ENCODE results near the gene DPF3.

The DPF3 gene

DNA sequence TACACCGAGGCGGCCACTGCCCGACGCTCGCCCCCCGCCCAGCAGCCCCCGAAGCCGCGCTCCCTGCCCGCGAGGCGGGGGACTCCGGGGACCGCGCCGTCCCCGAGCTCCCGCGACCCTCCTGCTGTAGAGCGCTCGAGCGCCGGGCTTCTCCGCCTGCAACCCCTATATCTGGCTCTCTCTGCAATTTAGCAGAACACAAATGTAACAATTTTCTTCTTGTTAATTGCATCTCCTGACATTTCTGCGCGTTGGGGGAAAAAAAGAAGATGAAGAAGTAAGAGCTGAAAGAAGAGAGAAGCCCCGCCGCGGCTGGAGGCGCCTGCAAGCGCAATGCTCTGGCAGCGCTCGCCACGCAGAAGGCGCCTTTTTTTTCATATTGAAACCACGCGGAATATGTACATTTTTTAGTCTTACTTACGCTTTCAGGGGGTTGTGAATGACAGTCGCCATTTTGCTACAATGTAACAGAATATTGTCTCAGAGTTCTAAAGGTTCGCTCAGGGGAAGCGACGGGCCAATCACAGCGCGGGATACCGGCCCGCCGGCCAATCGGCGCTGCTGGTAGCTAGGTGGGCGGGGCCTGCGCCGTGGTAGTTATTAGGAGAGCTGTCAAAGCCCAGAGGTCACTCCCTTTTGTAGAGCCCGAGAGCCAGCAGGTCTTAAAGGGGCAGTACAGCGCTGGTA lies at the start of gene DPF3:
Gene DPF3, minus strand, starts transcription at position 466 of the 687 bp plus-strand sequence. Its CDS starts 13 bp downstream, at position 453.
- peak; percentile 56 for DNase-seq

DNA sequence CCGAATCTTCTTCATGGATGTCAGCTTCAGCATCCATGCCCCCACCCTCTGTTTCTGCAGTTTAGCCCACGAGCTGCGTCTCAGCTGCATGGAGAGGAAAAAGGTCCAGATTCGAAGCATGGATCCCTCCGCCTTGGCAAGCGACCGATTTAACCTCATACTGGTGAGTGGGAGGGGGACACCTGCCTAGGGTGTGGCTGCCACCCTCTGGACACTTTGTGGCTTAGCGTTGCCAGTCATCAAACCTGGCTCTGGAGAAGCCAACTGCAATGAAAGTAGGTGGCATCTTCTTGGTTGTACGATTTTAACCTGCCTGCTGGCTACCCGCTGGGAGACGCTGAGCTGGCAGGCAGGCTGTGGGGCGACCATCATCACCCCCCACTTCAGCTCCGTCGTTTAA lies 49.0 kb upstream of the DPF3 start:
- DNase-seq = no peak

DNA sequence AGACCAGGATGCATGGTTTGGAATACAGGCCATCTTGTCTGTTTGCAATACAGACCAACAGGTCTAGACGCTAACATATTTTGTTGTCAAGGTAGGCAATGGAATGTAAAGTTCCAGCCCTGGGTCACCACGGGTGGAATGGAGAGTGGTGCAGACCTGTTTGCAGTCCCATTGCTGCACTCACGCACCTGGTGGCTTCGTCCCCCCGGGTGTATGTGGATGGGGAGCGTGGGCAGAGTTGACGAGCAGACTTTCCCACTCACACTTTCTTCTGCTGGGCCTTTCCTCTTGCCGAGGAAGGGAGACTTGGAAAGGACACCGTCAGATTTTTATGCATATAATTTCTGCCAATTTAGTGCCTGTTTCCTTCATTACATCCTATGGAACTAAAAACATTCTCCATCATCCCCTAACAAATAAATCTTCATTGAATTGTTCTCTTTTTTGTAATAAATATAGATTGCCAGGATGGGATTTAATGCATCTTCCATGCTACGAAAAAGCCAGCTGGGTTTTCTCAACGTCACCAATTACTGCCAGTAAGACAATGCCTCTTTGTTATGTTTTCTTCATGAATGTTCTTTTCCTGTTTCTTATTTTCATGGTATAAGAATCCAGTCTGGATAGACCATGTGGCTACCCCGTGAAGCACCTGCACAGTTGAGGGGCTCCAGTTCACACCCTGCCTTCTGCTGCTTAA lies 47.5 kb upstream of the DPF3 start:
- DNase-seq = no peak

DNA sequence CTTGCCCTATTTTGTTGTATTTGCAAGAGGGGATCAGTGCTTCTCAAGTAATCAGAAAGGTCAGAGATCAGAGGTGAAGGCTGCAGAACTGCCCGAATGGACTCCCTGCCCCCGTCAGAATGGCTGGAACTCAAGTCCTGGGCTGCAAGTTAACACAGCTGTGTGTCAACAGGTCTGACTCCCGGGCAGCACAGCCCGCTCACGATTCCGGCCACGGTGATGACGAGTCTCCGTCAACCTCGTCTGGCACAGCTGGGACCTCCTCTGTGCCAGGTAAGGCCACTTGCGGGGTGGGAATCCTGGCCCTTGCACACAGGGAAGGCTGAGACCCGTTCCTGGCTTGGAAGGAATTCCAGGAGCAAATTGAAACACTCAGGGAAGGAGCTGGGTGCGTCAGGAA lies 45.7 kb upstream of the DPF3 start:
- no peak for DNase-seq

DNA sequence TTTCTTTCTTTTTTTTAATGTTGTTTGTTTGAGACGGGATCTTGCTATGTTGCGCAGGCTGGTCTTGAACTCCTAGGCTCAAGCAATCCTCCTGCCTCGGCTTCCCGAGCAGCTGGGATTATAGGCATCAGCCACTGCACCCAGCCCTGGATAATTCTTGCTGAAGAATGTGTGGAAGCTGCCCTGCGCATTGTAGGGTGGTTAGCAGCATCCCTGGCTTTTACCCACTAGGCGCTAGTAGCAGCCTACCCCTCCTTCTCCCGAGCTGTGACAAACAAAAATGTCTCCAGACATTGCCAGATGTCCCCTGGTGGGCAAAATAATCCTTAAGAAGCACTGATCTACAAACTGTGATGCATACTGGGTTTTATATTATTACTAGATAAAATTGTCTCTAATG lies 39.0 kb upstream of the DPF3 start:
- DNase-seq = no peak

DNA sequence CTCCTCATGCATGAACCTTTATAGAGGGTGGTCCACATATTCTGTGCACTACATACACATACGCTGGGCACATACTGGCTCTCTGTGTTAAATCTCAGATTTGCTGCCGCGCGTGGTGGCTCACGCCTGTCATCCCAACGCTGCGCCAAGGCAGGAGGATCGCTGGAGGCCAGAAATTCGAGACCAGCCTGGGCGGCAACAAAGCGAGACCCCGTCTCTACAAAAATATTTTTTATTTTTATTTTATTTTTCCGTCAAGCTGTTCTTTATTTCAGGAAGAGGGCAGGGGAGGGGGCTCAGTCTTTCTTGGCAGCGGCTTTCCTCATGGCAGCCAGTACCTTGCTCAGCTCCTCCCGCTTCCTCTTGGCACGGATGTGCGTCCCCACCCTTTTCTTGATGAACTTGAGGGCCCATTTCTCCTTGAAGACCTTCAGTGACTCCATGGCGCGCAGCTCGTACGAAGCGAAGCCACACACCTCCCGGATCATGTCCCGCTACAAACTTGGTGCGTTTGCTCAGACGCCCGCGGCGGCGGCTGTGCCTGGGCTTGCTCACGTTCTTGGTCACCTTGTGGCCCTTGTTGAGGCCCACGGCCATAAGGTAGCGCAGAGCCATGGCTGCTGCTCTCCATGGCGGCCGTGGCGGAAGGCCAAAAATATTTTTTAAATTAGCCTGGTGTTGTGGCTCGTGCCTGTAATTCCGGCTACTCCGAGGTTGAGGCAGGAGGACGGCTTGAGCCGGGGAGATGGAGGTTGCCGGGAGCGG lies 35.6 kb upstream of the DPF3 start:
- no peak for DNase-seq

DNA sequence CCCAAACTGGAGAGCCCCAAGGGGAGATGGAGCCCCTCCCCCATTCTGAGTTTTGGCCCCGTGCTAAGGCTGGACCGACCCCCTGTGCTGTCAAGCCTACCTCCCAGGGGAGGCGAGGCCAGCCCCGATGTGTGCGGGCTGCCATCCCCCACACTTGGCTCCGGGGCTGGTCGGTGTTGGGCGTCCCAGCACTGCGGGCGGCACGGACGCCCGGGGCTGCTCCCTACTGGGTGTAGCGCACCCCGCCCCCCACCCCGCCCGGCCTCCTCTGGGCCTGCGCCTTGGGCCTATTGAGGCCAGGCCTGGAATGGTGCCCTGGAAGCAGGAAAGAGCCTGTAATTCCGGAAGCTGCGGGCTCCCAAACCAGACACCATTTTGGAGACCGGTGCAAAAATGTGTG lies 35.0 kb upstream of the DPF3 start:
- DNase-seq = no peak

DNA sequence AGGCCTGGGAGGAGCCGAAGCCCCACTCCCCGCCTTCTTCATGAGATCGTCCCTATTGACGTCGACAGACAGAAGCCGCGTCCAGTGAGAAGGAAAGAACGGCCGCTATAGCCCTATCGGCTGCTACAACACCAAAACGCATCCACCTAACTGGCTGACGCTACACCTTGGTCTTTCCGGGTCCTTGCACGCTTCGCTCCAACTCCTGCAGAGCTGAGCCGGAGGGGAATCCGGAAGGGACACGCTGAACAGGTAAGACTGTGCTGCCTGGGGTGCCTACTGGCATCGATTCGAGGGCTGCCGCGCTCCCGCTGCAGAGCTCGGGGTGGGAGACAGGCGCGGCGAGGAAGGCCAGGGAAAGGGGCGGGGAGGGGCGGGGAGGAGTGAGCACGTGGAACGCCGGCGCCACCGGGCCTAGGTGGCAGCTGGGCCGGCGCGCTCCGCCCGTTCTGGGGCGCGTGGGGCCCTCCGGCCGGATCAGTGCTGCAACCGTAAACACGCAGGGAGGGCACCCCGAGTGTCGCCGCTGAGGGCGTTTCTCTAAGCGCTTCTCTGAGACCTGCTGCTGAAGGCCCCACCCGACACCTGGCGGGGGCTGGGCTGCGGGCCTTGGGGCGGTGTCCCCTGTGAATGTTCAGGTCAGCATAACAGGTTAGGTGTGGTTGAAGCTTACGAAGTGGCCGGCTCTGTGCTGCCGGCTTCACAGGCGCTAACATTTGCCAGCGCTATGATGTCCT lies 32.6 kb upstream of the DPF3 start, which contains the start of gene DCAF4:
Gene DCAF4, plus strand, starts transcription at position 173 of the 737 bp plus-strand sequence. CDS start 11,515 bp downstream, outside the sequence.
- DNase-seq = peak; percentile 89

DNA sequence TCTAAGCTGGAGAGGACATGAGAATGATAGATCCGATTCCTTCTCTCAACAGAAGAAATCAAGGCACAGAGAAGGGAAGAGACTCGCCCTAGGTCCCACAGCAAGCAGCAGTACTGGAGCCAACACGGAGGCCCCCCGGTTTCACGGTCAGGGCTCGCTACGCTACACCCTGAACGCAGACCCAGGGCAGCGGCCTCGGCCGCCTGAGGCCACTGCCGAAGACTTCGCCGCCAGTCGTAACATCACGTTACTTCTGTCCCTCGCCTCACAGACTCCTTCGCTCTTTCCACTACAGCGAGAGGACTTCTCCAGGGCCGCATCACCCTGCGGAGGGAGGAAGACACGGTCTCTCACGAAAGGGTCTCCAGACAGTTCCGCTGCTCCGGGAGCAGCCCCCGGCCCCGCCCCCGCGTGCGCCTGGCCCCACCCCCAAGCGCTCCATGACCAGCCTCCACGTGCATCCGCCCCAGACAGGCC lies 32.0 kb upstream of the DPF3 start:
- DNase-seq = no peak

DNA sequence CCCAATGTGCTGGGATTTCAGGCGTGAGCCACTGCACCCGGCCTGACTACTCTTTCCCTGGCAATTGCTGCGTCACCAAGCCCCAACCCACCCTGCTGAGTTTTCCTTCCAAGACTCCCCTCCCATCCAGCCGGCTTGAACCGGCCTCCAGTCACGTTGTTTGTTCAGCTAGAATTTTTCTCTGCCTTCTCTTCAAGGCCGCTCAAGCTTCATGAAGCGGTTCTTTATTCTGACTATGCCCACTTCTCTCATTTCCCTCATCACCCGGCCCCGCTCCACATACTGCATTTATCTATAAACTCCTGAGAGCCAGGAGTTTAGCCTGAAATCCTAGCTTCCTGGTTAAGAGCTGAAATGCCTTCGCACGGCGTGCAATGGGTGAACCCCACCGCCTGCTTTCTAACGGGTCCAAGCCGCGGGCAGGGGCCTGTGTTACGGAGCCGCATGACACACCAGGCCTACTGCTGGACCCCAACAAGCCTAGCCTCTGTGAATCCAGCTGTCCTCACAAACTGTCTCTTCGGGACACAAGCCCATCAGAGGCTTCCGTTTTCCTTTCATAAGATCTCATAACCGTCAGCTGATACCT lies 31.4 kb upstream of the DPF3 start:
- no peak for DNase-seq

DNA sequence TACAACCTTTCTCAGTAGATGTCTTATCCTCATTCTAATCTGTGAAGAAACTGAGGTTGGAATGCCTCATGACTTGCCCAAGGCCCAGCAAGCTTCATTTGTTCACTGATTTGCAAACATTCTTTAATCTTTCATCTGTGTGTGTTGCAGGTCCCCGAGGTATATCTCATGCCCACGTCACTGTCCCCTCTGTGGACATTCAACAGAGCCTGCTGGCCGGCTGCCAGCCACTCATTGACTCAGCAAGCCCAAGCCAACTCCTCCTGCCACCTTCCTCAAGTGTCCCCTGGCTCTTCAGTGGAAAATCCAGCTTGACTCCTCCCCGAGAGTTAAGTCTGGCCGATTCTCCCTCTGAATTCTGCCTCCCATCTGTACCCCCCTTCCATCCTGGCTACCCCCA lies 30.4 kb upstream of the DPF3 start:
- peak; percentile 5 for DNase-seq

DNA sequence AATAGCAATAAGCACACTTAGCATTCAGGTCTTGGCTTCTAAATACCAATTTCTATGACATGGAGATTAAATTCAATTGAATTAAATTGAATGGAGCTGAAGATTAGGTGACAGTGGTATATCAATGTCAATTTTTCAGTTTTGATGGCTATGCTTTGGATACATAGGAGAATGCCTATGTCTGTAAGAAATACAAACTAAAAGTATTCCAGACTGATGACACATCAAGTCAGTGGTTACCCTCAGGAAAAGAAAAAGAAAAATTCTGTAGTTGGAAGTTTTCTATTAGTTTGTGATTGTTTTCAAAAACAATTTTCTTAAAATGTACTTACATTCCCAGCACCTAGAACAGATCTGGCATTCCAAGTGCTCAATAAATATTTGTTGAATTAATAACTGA lies 27.5 kb upstream of the DPF3 start:
- DNase-seq = no peak

DNA sequence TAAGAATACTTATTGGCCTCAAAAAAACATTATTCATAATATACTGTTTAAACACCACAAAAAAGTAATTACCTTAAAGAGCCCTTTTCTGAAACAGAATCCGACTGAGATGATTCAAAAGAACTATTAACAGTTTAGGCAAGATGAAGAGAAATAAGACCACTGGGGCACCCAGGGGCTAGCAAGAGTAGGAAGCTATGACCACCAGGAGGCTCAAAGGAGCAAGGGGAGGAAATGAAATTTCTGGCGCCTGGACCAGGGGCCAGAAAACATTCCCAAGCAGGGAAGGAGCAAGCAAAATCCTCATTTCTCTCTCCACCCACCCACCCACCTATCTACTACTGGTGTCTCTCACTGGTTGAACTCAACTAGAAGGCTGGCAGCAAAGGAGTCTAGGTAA lies 26.1 kb upstream of the DPF3 start:
- DNase-seq = no peak

DNA sequence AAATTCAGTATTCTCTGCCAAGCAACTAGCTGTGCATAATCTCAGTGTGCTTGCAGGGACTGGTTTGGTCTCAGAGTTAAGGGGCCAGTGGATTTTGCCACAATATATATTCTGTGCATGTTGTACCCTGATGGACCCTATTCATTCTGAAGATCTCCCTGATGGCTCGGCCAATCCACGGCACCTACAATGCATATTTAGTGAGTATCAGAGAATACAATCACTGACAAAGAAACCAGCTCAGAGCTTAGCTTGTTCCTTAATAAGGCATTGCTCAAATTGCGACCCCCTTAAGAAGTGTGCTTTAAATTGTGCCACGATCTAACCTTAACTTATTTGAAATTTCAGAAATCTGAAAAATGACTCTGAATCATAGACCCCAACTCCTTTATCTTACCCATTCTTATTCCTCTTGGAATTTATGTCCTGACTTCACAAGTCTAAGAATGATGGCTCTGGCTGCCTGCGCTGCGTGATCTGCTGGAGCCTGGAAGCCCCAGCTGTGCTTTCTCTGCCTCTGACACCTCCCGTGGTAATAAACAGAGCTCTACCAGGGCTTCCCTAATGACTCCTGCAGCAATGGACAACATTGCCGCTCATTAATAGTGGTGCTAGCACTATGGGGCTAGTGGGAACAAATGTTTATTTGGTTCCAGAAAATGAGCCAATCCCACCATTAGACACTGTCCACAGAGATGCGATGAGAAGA lies 23.3 kb upstream of the DPF3 start:
- no peak for DNase-seq

DNA sequence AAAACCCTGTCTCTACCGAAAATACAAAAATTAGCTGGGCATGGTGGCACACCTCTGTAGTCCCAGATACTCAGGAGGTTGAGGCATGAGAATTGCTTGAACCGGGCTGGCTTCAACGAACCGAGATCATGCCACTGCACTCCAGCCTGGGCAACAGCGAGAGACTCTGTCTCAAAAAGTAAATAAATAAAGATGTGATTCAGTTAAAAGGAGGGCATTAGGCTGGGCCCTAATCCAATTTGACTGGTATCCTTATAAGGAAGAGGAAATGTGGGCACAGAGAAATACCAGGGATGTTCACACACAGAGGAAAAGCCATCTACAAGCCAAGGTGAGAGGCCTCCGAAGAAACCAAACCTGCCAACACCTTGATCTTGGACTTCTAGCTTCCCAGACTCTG lies 22.3 kb upstream of the DPF3 start:
- DNase-seq = no peak

DNA sequence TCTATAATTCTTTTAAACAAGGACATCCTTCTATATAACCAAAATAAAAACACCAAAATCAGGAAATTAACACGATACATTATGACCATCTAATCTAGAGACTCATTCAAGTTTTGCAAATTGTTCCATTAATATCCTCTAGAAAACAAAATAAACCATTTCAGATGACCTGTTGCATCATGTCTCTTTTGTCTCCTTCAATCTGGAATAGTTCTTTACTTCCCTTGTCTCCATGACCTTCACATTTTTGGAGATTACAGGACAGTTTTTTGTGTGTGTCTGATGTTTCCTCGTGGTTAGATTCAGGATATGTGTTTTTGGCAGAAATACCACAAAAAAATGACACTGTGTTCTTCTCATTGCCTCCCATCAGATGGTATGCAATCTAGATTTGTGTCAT lies 19.9 kb upstream of the DPF3 start:
- no peak for DNase-seq

DNA sequence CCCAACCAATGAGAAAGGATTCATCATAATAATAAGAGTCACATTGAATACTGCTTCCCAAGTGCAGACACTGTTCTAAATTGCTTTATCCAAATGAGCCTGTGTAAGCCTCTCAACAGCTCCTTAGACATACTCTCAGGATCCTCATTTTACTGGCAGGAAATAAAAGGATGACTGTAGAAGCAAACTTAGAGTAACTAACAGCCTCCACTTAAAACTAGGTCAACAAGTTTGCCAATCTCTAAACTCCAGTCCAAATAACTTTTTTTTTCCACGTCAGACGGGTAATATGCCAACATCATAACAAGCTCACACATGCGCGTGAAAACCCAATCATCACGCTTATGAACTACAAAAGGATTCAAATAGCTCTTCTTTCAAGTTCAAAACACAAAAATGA lies 15.3 kb upstream of the DPF3 start:
- no peak for DNase-seq

DNA sequence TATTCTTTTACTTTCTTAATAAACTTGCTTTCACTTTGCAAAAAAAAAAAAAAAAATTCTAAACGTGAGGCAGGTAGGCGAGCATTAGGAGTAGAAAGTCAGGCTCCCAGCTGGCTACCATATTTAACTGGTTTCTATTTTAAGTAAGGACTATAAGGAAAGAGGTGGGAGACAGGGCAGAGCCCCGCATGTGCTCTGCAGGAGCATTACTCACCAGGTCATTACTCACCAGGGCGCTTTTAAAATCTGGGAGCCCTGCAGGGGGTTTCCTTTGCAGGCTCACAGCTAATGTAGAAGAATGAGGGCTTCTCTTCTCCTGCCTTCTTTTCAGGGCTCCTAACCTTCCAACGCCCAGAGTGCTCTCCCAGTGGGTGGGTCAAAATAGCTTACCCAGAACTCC lies 14.0 kb upstream of the DPF3 start:
- no peak for DNase-seq

DNA sequence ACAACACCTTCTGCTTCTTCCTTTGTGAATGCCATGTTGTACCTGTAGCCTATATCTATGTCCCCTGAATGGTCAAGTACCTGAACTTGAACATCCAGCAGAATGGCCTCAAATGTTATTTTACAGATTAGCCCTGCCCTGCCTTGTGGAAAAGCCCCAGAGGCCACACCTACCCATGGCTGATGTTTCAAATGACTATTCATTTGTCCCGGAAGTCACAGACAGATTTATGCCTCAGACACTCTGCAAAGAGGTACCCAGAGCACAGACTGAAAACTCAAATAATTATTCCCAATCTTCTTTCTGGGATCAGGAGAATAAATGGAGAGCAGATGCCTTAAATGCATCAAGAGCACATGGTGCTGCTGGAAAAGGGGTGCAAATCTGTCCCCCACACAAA lies 13.0 kb upstream of the DPF3 start:
- DNase-seq = no peak

DNA sequence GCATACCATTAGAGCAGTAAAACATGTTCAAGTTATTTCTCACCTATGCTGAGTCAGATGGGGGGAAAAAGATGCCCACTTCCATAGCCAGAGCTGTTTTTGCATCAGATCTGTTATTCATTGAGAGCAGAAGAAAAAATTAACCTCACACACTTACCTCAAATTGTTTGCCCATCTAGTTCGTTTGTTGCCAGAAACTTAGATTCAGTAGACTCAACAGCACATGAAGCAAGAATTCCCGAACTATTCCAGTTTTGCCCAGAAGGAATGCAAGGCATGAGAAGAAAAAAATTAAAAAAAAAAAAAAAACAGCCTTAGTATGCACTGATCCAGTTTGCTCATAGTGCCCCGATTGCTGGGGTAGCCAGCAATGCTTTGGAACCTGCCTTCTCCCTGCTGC lies 12.4 kb upstream of the DPF3 start:
- no peak for DNase-seq

DNA sequence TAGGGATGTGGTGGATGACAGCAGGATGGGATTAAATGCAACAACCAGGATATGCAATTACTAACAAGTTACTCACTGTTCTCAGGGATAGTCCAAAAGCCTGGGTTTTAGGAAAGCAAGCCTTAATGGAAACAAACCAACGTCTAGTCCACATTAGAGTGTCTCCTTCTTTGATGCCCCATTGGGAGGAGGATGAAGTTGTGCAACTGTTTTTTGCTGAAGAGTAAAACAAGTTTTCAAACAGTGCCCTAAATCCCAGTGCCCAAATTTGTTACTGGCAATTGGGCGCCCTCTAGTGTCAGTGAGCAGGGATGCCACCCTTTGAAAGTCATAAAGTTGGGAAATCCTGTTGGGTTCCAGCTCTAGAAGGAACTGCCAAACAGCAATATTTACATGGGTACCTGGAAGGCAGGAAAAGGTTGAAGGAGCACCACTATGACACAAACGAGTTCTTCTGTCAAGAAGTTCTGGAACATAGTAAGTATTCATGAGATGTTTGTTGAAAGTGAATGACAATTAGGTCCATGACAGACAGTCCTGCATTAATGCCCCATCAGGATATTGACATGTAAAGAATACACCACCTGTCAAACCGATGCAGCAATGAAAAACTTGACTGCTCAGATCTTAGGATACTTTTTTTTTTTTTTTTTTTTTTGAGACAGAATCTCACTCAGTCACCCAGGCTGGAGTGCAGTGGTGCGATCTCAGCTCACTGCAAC lies 11.1 kb upstream of the DPF3 start:
- DNase-seq = peak; percentile 4
